GM23338 (cell line): ENCODE measurements around the gene TSPAN33. TPM values are rescaled to one million over a fixed set of nuclear protein-coding genes. Genes with fewer than 3 reads are reported as not detected.

Experiments
- ATAC-seq: fragments of 200-7000 bp; cut with Tn5 transposase; 3 replicates; pipeline ENCODE4 v1.9.1; 2020
- DNase-seq: peaks from one replicate; pipeline ENCODE4 v3.0.0-alpha.2; 2015; ENCODE audit warnings: low spot score
- H2AFZ ChIP-seq: fragments of 200-600 bp; sonication (generic); 2 replicates; pipeline ENCODE4 v1.8.0; 2016; ENCODE audit warnings: antibody characterized with exemption, mild to moderate bottlenecking, moderate library complexity
- H3F3A ChIP-seq: fragments of 200-600 bp; sonication (generic); replicated peaks from 2 replicates; pipeline ENCODE4 v1.8.0; 2017; ENCODE audit warnings: antibody characterized with exemption, mixed run types, low read depth
- H3K27ac ChIP-seq: fragments of 200-600 bp; sonication (generic); 2 replicates; pipeline ENCODE4 v1.6.1; 2016; ENCODE audit warnings: low read depth
- H3K27me3 ChIP-seq: fragments of 200-600 bp; sonication (generic); 2 replicates; pipeline ENCODE4 v1.8.0; 2016; ENCODE audit warnings: mild to moderate bottlenecking, mixed run types, moderate library complexity; ENCODE audit not compliant: insufficient read depth
- H3K36me3 ChIP-seq: fragments of 200-600 bp; sonication (generic); 2 replicates; pipeline ENCODE4 v1.8.0; 2016; ENCODE audit warnings: mild to moderate bottlenecking; ENCODE audit not compliant: insufficient read depth
- H3K4me1 ChIP-seq: fragments of 200-600 bp; sonication (generic); 2 replicates; pipeline ENCODE4 v1.8.0; 2016; ENCODE audit warnings: mild to moderate bottlenecking, moderate library complexity; ENCODE audit not compliant: insufficient read depth
- H3K4me2 ChIP-seq: fragments of 200-600 bp; sonication (generic); 2 replicates; pipeline ENCODE4 v1.7.1; 2017; ENCODE audit warnings: mixed run types
- H3K4me3 ChIP-seq: fragments of 200-600 bp; sonication (generic); 2 replicates; pipeline ENCODE4 v1.6.1; 2016; ENCODE audit warnings: mixed run types
- H3K79me2 ChIP-seq: fragments of 200-600 bp; sonication (generic); replicated peaks from 2 replicates; pipeline ENCODE4 v1.8.0; 2017; ENCODE audit warnings: mild to moderate bottlenecking; ENCODE audit not compliant: insufficient read depth
- H3K9me2 ChIP-seq: fragments of 200-600 bp; sonication (generic); 2 replicates; pipeline ENCODE4 v1.8.0; 2017; ENCODE audit not compliant: insufficient read depth
- H4K20me1 ChIP-seq: fragments of 200-600 bp; sonication (generic); replicated peaks from 2 replicates; pipeline ENCODE4 v1.8.0; 2017; ENCODE audit warnings: mild to moderate bottlenecking; ENCODE audit not compliant: insufficient read depth
- H3K27ac Mint-ChIP-seq: 2 replicates; pipeline ENCODE4 v1.8.0; 2020; ENCODE audit warnings: inconsistent platforms, mild to moderate bottlenecking, moderate library complexity, mixed read lengths
- H3K27me3 Mint-ChIP-seq: 3 replicates; pipeline ENCODE4 v1.8.0; 2022; ENCODE audit warnings: low read depth, mild to moderate bottlenecking, moderate library complexity, mixed read lengths, inconsistent platforms; ENCODE audit not compliant: insufficient read depth, poor library complexity
- H3K36me3 Mint-ChIP-seq: 3 replicates; pipeline ENCODE4 v1.8.0; 2021; ENCODE audit warnings: low read depth, mild to moderate bottlenecking, inconsistent platforms, moderate library complexity, mixed read lengths
- H3K4me1 Mint-ChIP-seq: 3 replicates; pipeline ENCODE4 v1.8.0; 2020; ENCODE audit warnings: mild to moderate bottlenecking, inconsistent platforms, mixed read lengths
- H3K4me3 Mint-ChIP-seq: 3 replicates; pipeline ENCODE4 v1.8.0; 2021; ENCODE audit warnings: moderate library complexity, mild to moderate bottlenecking, inconsistent platforms, mixed read lengths
- H3K9me3 Mint-ChIP-seq: 3 replicates; pipeline ENCODE4 v1.8.0; 2020; ENCODE audit warnings: moderate library complexity, mild to moderate bottlenecking, inconsistent platforms, mixed read lengths
- CREB1 ChIP-seq: fragments of 250-450 bp; sonication (Bioruptor Pico); IDR thresholded peaks from 2 replicates; pipeline ENCODE4 v1.5.0; 2020; ENCODE audit warnings: low read depth, mild to moderate bottlenecking, moderate library complexity
- CTCF ChIP-seq, 2 experiments: fragments of 200-600 bp in 1 of 2; sonication (generic) in 1 of 2; conservative IDR thresholded peaks; 2 replicates each; pipeline versions ENCODE4 v1.5.1 to v1.6.1; 2016 to 2017; ENCODE audit warnings: antibody characterized with exemption in 2 of 2, low read depth in 2 of 2, mild to moderate bottlenecking in 2 of 2, moderate library complexity in 1 of 2
- JUNB ChIP-seq: IDR thresholded peaks from one replicate; pipeline ENCODE4 v1.6.1; 2016; ENCODE audit warnings: antibody characterized with exemption; ENCODE audit not compliant: unreplicated experiment
- NANOG ChIP-seq: IDR thresholded peaks from 2 replicates; pipeline ENCODE4 v1.6.1; 2016; ENCODE audit warnings: antibody characterized with exemption, borderline replicate concordance
- POLR2AphosphoS5 ChIP-seq: IDR thresholded peaks from 2 replicates; pipeline ENCODE4 v1.6.1; 2016; ENCODE audit warnings: antibody characterized with exemption, low read depth
- STAT1 ChIP-seq: IDR thresholded peaks from one replicate; pipeline ENCODE4 v1.6.1; 2016; ENCODE audit warnings: antibody characterized with exemption; ENCODE audit not compliant: unreplicated experiment
- ZNF331 ChIP-seq: fragments of 250-450 bp; sonication (Bioruptor Pico); IDR thresholded peaks from 2 replicates; pipeline ENCODE4 v1.5.0; 2020; ENCODE audit warnings: low read depth, mild to moderate bottlenecking, moderate library complexity
- ZNF462 ChIP-seq: fragments of 250-450 bp; sonication (Bioruptor Pico); IDR thresholded peaks from 2 replicates; pipeline ENCODE4 v1.5.0; 2020; ENCODE audit warnings: mild to moderate bottlenecking, moderate library complexity
- polyA plus RNA-seq: library from polyadenylated mRNA; unstranded; fragments of >200 nt; fragmentation: Nextera tagmentation; extraction: Ambion mirVana; gene quantifications from 2 replicates; pipeline ENCODE4 v1.2.1, GENCODE V29; 2016
- total RNA-seq: library from RNA; depleted of rRNA; stranded (reverse); fragments of >200 nt; shearing (Covaris generic); gene quantifications from 2 replicates; pipeline ENCODE4 v1.2.3, GENCODE V29; 2014

Gene TSPAN33
- total and polyA plus RNA-seq, 2 experiments from 2014 or later: 17.6 to 51.5 TPM

GRCh38 chr7:129205126-129205818 is 60.8 kb downstream of the TSPAN33 start:
- Histone ChIP-seq H3K27me3 (no peaks in the 10 kb centered on the region), H3K27ac (no peak overlapping the region), H3K79me2 (peaks cover 23% of the 10 kb centered on the region), H3K4me2 (no peak overlapping the region), H4K20me1 (0 out of 2 replicates have a peak, but pooled peaks cover 6% of the 10 kb centered on the region), H3K4me1 (no peaks in the 10 kb centered on the region), H3K36me3 (no peaks in the 10 kb centered on the region), H3K4me3 (no peak overlapping the region), H2AFZ (no peak overlapping the region), H3F3A (peaks cover 6% of the 10 kb centered on the region; the same call in 1 of the 2 replicates), H3K9me2 (no peaks in the 10 kb centered on the region)
- Mint-ChIP-seq H3K27ac (no peak overlapping the region), H3K9me3 (no peaks in the 10 kb centered on the region), H3K36me3 (peaks cover 50% of the 10 kb centered on the region), H3K4me1 (no peaks in the 10 kb centered on the region), H3K27me3 (peaks cover 5% of the 10 kb centered on the region), H3K4me3 (no peak overlapping the region)
- TF ChIP-seq ZNF331 (CRISPR knock-in tag): no peak
- TF ChIP-seq STAT1: no peak
- no peak for TF ChIP-seq CREB1 (CRISPR knock-in tag)
- TF ChIP-seq POLR2AphosphoS5: no peak
- TF ChIP-seq NANOG: no peak
- TF ChIP-seq JUNB: no peak
- TF ChIP-seq CTCF (conservative IDR thresholded peaks at IDR 0.05; ENCODE audit: low read depth in 2 of 2): no peak
- ATAC-seq (no peak), DNase-seq (no peak)

GRCh38 chr7:129205987-129206785 is 61.7 kb downstream of the TSPAN33 start:
- H3K9me2 ChIP-seq: no peaks in the 10 kb centered on the region
- DNase-seq: no peak
- ATAC-seq: no peak
- H3K36me3 ChIP-seq: no peaks in the 10 kb centered on the region
- H3K4me1 ChIP-seq: no peaks in the 10 kb centered on the region
- H3F3A ChIP-seq: peaks cover 6% of the 10 kb centered on the region; the same call in 1 of the 2 replicates
- no peak overlapping the region for H3K4me2 ChIP-seq
- 0 out of 2 replicates have a peak, but pooled peaks cover 6% of the 10 kb centered on the region for H4K20me1 ChIP-seq
- H3K4me3 ChIP-seq: no peak overlapping the region
- H3K27ac Mint-ChIP-seq: no peak overlapping the region
- peaks cover 16% of the 10 kb centered on the region for H3K79me2 ChIP-seq
- H2AFZ ChIP-seq: no peak overlapping the region
- no peaks in the 10 kb centered on the region for H3K4me1 Mint-ChIP-seq
- peaks cover 5% of the 10 kb centered on the region for H3K27me3 Mint-ChIP-seq
- H3K9me3 Mint-ChIP-seq: no peaks in the 10 kb centered on the region
- peaks cover 55% of the 10 kb centered on the region for H3K36me3 Mint-ChIP-seq
- no peak overlapping the region for H3K4me3 Mint-ChIP-seq
- no peak overlapping the region for H3K27ac ChIP-seq
- no peaks in the 10 kb centered on the region for H3K27me3 ChIP-seq
- no peak for TF ChIP-seq ZNF331 (CRISPR knock-in tag)
- TF ChIP-seq CTCF (conservative IDR thresholded peaks at IDR 0.05; ENCODE audit: low read depth in 2 of 2): no peak
- TF ChIP-seq ZNF462 (CRISPR knock-in tag): no peak
- TF ChIP-seq POLR2AphosphoS5: no peak
- no peak for TF ChIP-seq CREB1 (CRISPR knock-in tag)
- TF ChIP-seq STAT1: no peak
